HCT116 (cell line): ENCODE measurements around the gene STRAP. TPM values are rescaled to one million over a fixed set of nuclear protein-coding genes. Genes with fewer than 3 reads are reported as not detected.

ENCODE experiments used
- ATAC-seq: fragments of 200-7000 bp; cut with Tn5 transposase; 2 replicates; pipeline ENCODE4 v1.9.1; 2020; ENCODE audit warnings: mild to moderate bottlenecking, moderate library complexity
- BruUV-seq: library from RNA; stranded (reverse); fragments of 400-500 nt; replicated peaks from 2 replicates; lab custom pipeline; 2021; lab: Mats Ljungman, UMichigan
- CTCF ChIA-PET: fragments of 300-600 bp; sonication (Branson Sonifier 250); formaldehyde crosslinking; loops from one replicate; lab custom pipeline; 2021; ENCODE audit warnings: antibody characterized with exemption; lab: Charles Lee
- POLR2A ChIA-PET: fragments of 300-600, 350-600 bp; sonication (Branson Sonifier 250); formaldehyde crosslinking; loops from one replicate; lab custom pipeline; 2021; ENCODE audit warnings: antibody characterized with exemption; lab: Charles Lee
- RAD21 ChIA-PET, 2 experiments: fragments of 300-600 bp; sonication (Branson Sonifier 250); formaldehyde crosslinking; loops; one replicate each; lab custom pipeline; 2023; ENCODE audit warnings: low total read pairs in 2 of 2; ENCODE audit not compliant: uncharacterized antibody in 2 of 2, unreplicated experiment in 2 of 2, low non-redundant PET in 1 of 2; lab: Charles Lee
- DNase-seq: peaks from one replicate; pipeline ENCODE4 v3.0.0-alpha.2; 2010; ENCODE audit warnings: low read depth, low spot score
- H2AFZ ChIP-seq: fragments of 200-600 bp; shearing (Covaris generic), sonication (generic); 2 replicates; pipeline ENCODE4 v1.6.1; 2017; ENCODE audit warnings: low read depth, mixed run types, mixed read lengths, antibody characterized with exemption, low read length; ENCODE audit not compliant: poor library complexity, severe bottlenecking
- H3K27ac ChIP-seq: 2 replicates; pipeline ENCODE4 v1.5.1; 2012; ENCODE audit warnings: low read depth, low read length
- H3K27me3 ChIP-seq: fragments of 200-600 bp; sonication (generic); 2 replicates; pipeline ENCODE4 v1.6.1; 2016; ENCODE audit warnings: mixed run types, low read length, mixed read lengths; ENCODE audit not compliant: insufficient read depth
- H3K36me3 ChIP-seq, 2 experiments: fragments of 200-500 bp in 1 of 2; fragments of 200-600 bp in 1 of 2; sonication (Bioruptor generic) in 1 of 2; sonication (generic) in 1 of 2; 2 replicates each; pipeline versions ENCODE4 v1.5.1 to v1.6.1; 2014 to 2016; ENCODE audit warnings: low read length in 2 of 2, inconsistent platforms in 1 of 2, mixed read lengths in 1 of 2, mixed run types in 1 of 2; ENCODE audit not compliant: insufficient read depth in 2 of 2, control insufficient read depth in 1 of 2
- H3K4me1 ChIP-seq, 2 experiments: fragments of 200-600 bp in 1 of 2; sonication (generic) in 1 of 2; 2 replicates each; pipeline versions ENCODE4 v1.5.1 to v1.6.1; 2012 to 2017; ENCODE audit warnings: low read length in 2 of 2, inconsistent platforms in 1 of 2, mild to moderate bottlenecking in 1 of 2, mixed read lengths in 1 of 2, mixed run types in 1 of 2, moderate library complexity in 1 of 2; ENCODE audit not compliant: insufficient read depth in 2 of 2, control insufficient read depth in 1 of 2
- H3K4me2 ChIP-seq: fragments of 200-600 bp; sonication (generic); 2 replicates; pipeline ENCODE4 v1.6.1; 2017; ENCODE audit warnings: mixed run types, low read length, mixed read lengths
- H3K4me3 ChIP-seq, 2 experiments: fragments of 200-600 bp in 1 of 2; sonication (generic) in 1 of 2; replicated peaks in 1 of 2; 2 replicates each; pipeline ENCODE4 v1.5.1; 2011 to 2016; ENCODE audit warnings: low read length in 2 of 2, control low read depth in 1 of 2, low read depth in 1 of 2, mild to moderate bottlenecking in 1 of 2, mixed read lengths in 1 of 2, mixed run types in 1 of 2
- H3K79me2 ChIP-seq: fragments of 200-600 bp; sonication (generic); 2 replicates; pipeline ENCODE4 v1.6.1; 2017; ENCODE audit warnings: mild to moderate bottlenecking, mixed run types, low read length, moderate library complexity, mixed read lengths; ENCODE audit not compliant: insufficient read depth
- H3K9ac ChIP-seq: fragments of 200-600 bp; sonication (generic); 2 replicates; pipeline ENCODE4 v1.6.1; 2016; ENCODE audit warnings: low read length, mixed read lengths
- H3K9me2 ChIP-seq: fragments of 200-600 bp; sonication (generic), shearing (Covaris generic); 2 replicates; pipeline ENCODE4 v1.6.1; 2017; ENCODE audit warnings: mixed run types, mild to moderate bottlenecking, moderate library complexity; ENCODE audit not compliant: insufficient read depth
- H3K9me3 ChIP-seq, 2 experiments: fragments of 200-500 bp in 1 of 2; fragments of 200-600 bp in 1 of 2; sonication (Bioruptor generic) in 1 of 2; sonication (generic) in 1 of 2; 2 replicates each; pipeline ENCODE4 v1.6.1; 2014 to 2017; ENCODE audit warnings: low read length in 2 of 2, mixed read lengths in 2 of 2, inconsistent platforms in 1 of 2, low read depth in 1 of 2, mild to moderate bottlenecking in 1 of 2, mixed run types in 1 of 2, moderate library complexity in 1 of 2; ENCODE audit not compliant: control insufficient read depth in 1 of 2, insufficient read depth in 1 of 2
- H4K20me1 ChIP-seq: fragments of 200-600 bp; sonication (generic), shearing (Covaris generic); 2 replicates; pipeline ENCODE4 v1.6.1; 2017; ENCODE audit warnings: mixed run types, mild to moderate bottlenecking, moderate library complexity; ENCODE audit not compliant: insufficient read depth
- CEBPB ChIP-seq: IDR thresholded peaks from 2 replicates; pipeline ENCODE4 v1.6.1; 2012; ENCODE audit warnings: low read depth
- EZH2 ChIP-seq: fragments of 200-600 bp; sonication (generic); IDR thresholded peaks from 2 replicates; pipeline ENCODE4 v1.6.1; 2017; ENCODE audit warnings: antibody characterized with exemption, mixed run types
- POLR2A ChIP-seq: IDR thresholded peaks from 2 replicates; pipeline ENCODE4 v1.7.0; 2011; ENCODE audit warnings: borderline replicate concordance; ENCODE audit not compliant: insufficient read depth, insufficient read length; ENCODE audit errors: extremely low read depth
- SIN3A ChIP-seq: IDR thresholded peaks from 2 replicates; pipeline ENCODE4 v1.6.1; 2012; ENCODE audit warnings: low read depth
- YY1 ChIP-seq: IDR thresholded peaks from 2 replicates; pipeline ENCODE4 v1.6.1; 2011; ENCODE audit warnings: low read length, low read depth, moderate library complexity, mild to moderate bottlenecking; ENCODE audit not compliant: insufficient replicate concordance; ENCODE audit errors: extremely low read depth
- intact Hi-C: fragments of 100-400 bp; cut with micrococcal nuclease; formaldehyde crosslinking; loops from 2 replicates; pipeline ENCODE4 v1.10.0; 2022
- total RNA-seq: library from RNA; stranded (reverse); gene quantifications from one replicate; pipeline ENCODE4 v1.2.1, GENCODE V29; 2021; ENCODE audit not compliant: unreplicated experiment
- TF ChIP-seq, protein P1 (sequence below): IDR thresholded peaks from 2 replicates; pipeline ENCODE4 v1.6.1; 2012; ENCODE audit warnings: low read depth
- TF ChIP-seq, protein P2 (sequence below): IDR thresholded peaks from 2 replicates; pipeline ENCODE4 v1.6.1; 2011; ENCODE audit warnings: mild to moderate bottlenecking, low read length, moderate library complexity; ENCODE audit not compliant: insufficient replicate concordance; ENCODE audit errors: extremely low read depth

The STRAP gene
- total RNA-seq, 1 experiment from 2014 or later: 156 TPM

DNA sequence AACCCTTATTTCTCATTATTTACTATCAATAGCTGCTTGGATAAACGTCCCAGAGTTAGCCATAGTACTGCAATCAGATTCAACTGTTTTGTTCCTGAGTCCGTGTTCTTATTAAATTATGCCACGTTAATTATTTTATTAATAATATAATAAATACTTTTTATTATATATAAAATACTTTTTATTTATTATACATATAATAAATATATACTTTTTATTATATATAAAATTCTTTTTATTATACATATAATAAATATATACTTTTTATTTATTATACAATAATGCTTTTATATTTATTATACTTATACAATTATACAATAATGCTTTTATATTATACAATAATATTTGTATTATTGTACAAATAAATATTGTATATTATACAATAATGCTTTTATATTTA, 11.1 kb downstream of the STRAP start (continued):
- TF ChIP-seq SIN3A: no peak
- TF ChIP-seq EZH2: no peak
- TF ChIP-seq, protein P1, sequence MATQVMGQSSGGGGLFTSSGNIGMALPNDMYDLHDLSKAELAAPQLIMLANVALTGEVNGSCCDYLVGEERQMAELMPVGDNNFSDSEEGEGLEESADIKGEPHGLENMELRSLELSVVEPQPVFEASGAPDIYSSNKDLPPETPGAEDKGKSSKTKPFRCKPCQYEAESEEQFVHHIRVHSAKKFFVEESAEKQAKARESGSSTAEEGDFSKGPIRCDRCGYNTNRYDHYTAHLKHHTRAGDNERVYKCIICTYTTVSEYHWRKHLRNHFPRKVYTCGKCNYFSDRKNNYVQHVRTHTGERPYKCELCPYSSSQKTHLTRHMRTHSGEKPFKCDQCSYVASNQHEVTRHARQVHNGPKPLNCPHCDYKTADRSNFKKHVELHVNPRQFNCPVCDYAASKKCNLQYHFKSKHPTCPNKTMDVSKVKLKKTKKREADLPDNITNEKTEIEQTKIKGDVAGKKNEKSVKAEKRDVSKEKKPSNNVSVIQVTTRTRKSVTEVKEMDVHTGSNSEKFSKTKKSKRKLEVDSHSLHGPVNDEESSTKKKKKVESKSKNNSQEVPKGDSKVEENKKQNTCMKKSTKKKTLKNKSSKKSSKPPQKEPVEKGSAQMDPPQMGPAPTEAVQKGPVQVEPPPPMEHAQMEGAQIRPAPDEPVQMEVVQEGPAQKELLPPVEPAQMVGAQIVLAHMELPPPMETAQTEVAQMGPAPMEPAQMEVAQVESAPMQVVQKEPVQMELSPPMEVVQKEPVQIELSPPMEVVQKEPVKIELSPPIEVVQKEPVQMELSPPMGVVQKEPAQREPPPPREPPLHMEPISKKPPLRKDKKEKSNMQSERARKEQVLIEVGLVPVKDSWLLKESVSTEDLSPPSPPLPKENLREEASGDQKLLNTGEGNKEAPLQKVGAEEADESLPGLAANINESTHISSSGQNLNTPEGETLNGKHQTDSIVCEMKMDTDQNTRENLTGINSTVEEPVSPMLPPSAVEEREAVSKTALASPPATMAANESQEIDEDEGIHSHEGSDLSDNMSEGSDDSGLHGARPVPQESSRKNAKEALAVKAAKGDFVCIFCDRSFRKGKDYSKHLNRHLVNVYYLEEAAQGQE: no peak

DNA sequence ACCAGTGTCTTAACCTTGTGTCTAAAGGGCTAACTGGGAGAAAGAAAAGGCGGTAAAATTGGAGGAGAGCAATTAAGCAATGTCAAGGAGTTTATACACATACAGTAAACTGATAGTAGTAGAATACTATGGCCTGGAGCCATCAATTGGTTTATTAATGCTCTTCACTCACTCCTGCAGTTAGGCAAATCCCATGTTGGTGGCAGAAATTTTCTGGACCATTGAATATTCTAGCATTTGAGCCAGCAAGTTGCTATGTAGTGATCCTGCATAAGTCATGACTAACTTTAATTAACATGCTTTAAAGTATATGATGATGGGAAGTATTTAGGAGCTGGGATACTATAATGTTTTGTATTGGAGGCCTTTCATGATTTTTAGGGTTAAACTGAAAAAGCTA, 14.7 kb downstream of the STRAP start:
- Histone ChIP-seq H3K27ac (no peak overlapping the region), H3K9me3 (no peaks in the 10 kb centered on the region)
- POLR2A ChIA-PET: interaction anchor here (1.6 kb wide), 1 partner anchor 14 kb away, joined by 4 read pairs; the partner anchor contains the start of gene STRAP

More for the DNA sequence above, 14.7 kb downstream of the STRAP start:
- no peaks in the 10 kb centered on the region for H3K27me3 ChIP-seq
- H4K20me1 ChIP-seq: peaks cover 21% of the 10 kb centered on the region; the same call in 1 of the 2 replicates
- H3K4me3 ChIP-seq: no peak overlapping the region
- ATAC-seq (no peak), DNase-seq (no peak)
- H2AFZ ChIP-seq: no peak overlapping the region
- H3K9me2 ChIP-seq: no peaks in the 10 kb centered on the region
- peaks cover 49 to 62% of the 10 kb centered on the region in 2 experiments for H3K36me3 ChIP-seq
- TF ChIP-seq POLR2A: no peak
- no peak for TF ChIP-seq CEBPB
- no peak for TF ChIP-seq SIN3A
- TF ChIP-seq, protein P2, sequence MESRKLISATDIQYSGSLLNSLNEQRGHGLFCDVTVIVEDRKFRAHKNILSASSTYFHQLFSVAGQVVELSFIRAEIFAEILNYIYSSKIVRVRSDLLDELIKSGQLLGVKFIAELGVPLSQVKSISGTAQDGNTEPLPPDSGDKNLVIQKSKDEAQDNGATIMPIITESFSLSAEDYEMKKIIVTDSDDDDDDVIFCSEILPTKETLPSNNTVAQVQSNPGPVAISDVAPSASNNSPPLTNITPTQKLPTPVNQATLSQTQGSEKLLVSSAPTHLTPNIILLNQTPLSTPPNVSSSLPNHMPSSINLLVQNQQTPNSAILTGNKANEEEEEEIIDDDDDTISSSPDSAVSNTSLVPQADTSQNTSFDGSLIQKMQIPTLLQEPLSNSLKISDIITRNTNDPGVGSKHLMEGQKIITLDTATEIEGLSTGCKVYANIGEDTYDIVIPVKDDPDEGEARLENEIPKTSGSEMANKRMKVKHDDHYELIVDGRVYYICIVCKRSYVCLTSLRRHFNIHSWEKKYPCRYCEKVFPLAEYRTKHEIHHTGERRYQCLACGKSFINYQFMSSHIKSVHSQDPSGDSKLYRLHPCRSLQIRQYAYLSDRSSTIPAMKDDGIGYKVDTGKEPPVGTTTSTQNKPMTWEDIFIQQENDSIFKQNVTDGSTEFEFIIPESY: no peak
- no peak for TF ChIP-seq YY1
- no TSS peak for BruUV-seq
- intact Hi-C loops: no loop called here
- ChIA-PET RAD21 (no interaction called here), CTCF (interaction anchor here (0.7 to 3.0 kb wide), 2 partner anchors 11 to 365 kb away, joined by 3 to 13 read pairs; no protein-coding TSS in a partner anchor)
- H3K4me2 ChIP-seq: no peak overlapping the region
- H3K9ac ChIP-seq: no peak overlapping the region
- H3K79me2 ChIP-seq: peaks cover 73% of the 10 kb centered on the region
- no peaks in the 10 kb centered on the region for H3K4me1 ChIP-seq
